ENCODE results near the gene PPAT.

DNA sequence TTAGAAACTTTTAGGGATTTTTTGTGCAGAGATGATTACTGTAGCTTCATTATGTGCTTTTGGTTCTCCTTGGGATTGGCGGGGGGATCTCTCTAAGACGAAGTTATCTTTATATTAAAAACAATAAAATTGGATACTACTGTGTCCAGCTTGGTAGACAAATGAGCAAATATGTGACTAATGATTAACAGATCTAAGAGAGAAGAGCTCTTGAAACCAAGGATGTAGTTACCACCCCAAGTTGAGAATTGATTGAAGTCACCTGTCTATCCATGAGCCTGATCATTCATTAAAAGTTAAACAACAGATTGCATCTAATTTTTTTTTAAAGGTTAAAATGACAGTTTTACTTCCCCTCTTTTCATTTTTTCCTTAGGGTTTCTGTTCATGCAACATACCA is 9.3 kb upstream of the PPAT start:
- TF ChIP-seq, protein P1, sequence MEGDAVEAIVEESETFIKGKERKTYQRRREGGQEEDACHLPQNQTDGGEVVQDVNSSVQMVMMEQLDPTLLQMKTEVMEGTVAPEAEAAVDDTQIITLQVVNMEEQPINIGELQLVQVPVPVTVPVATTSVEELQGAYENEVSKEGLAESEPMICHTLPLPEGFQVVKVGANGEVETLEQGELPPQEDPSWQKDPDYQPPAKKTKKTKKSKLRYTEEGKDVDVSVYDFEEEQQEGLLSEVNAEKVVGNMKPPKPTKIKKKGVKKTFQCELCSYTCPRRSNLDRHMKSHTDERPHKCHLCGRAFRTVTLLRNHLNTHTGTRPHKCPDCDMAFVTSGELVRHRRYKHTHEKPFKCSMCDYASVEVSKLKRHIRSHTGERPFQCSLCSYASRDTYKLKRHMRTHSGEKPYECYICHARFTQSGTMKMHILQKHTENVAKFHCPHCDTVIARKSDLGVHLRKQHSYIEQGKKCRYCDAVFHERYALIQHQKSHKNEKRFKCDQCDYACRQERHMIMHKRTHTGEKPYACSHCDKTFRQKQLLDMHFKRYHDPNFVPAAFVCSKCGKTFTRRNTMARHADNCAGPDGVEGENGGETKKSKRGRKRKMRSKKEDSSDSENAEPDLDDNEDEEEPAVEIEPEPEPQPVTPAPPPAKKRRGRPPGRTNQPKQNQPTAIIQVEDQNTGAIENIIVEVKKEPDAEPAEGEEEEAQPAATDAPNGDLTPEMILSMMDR (conservative IDR thresholded peaks at IDR 0.05 in 1 of 2, IDR thresholded peaks at IDR 0.05 in 1 of 2; ENCODE audit: extremely low read depth in 1 of 2, insufficient read depth in 1 of 2, low read depth in 1 of 2, low read length in 2 of 2), result no peak
- TF ChIP-seq EZH2 (IDR thresholded peaks at IDR 0.05; ENCODE audit: borderline replicate concordance, low read length), result no peak

All from mammary epithelial cell (primary cell).